DND-41 (cell line): ENCODE data around the gene LGALSL.

Experiments used
- ATAC-seq: fragments of 200-7000 bp; cut with Tn5 transposase; 3 replicates; pipeline ENCODE4 v1.9.1; 2021; ENCODE audit warnings: low read depth; ENCODE audit not compliant: insufficient read depth
- DNase-seq: peaks from one replicate; pipeline ENCODE4 v3.0.0-alpha.2; 2020
- H2AFZ ChIP-seq: 2 replicates; pipeline ENCODE4 v1.6.0; 2012; ENCODE audit warnings: low read depth, low read length
- H3K27ac ChIP-seq: 2 replicates; pipeline ENCODE4 v1.5.1; 2012; ENCODE audit warnings: low read length, inconsistent platforms
- H3K27me3 ChIP-seq: fragments of 200-600 bp; sonication (generic); 2 replicates; pipeline ENCODE4 v1.6.0; 2012; ENCODE audit warnings: low read length, mild to moderate bottlenecking, inconsistent platforms; ENCODE audit not compliant: insufficient read depth, poor library complexity
- H3K36me3 ChIP-seq: 2 replicates; pipeline ENCODE4 v1.5.1; 2012; ENCODE audit warnings: low read length, inconsistent platforms; ENCODE audit not compliant: insufficient read depth
- H3K4me1 ChIP-seq: 2 replicates; pipeline ENCODE4 v1.5.1; 2012; ENCODE audit warnings: mild to moderate bottlenecking, low read length; ENCODE audit not compliant: insufficient read depth
- H3K4me2 ChIP-seq: 2 replicates; pipeline ENCODE4 v1.6.0; 2012; ENCODE audit warnings: mild to moderate bottlenecking, moderate library complexity, low read length, inconsistent platforms; ENCODE audit not compliant: insufficient read depth
- H3K4me3 ChIP-seq, 2 experiments: fragments of 200-600 bp in 1 of 2; shearing (Covaris generic) in 1 of 2; 2 replicates each; pipeline ENCODE4 v1.5.1; 2012 to 2016; ENCODE audit warnings: inconsistent platforms in 2 of 2, low read length in 2 of 2, mild to moderate bottlenecking in 2 of 2, low read depth in 1 of 2, moderate library complexity in 1 of 2
- H3K79me2 ChIP-seq: 2 replicates; pipeline ENCODE4 v1.6.0; 2012; ENCODE audit warnings: low read length, inconsistent platforms; ENCODE audit not compliant: insufficient read depth
- H3K9ac ChIP-seq: 2 replicates; pipeline ENCODE4 v1.6.0; 2012; ENCODE audit warnings: low read depth, mild to moderate bottlenecking, inconsistent platforms, low read length, moderate library complexity
- H3K9me3 ChIP-seq: 2 replicates; pipeline ENCODE4 v1.5.1; 2012; ENCODE audit warnings: low read length, moderate library complexity, mild to moderate bottlenecking, inconsistent platforms; ENCODE audit not compliant: insufficient read depth, severe bottlenecking
- H4K20me1 ChIP-seq: 2 replicates; pipeline ENCODE4 v1.6.0; 2012; ENCODE audit warnings: low read length; ENCODE audit not compliant: insufficient read depth
- EZH2 ChIP-seq: IDR thresholded peaks from 3 replicates; pipeline ENCODE4 v1.6.1; 2012; ENCODE audit warnings: borderline replicate concordance, low read depth, mild to moderate bottlenecking, moderate library complexity, low read length, inconsistent platforms; ENCODE audit not compliant: severe bottlenecking
- TF ChIP-seq, protein P1 (sequence below): IDR thresholded peaks from 2 replicates; pipeline ENCODE4 v1.5.1; 2012; ENCODE audit warnings: borderline replicate concordance, low read length, moderate library complexity, mild to moderate bottlenecking; ENCODE audit not compliant: poor library complexity, severe bottlenecking; ENCODE audit errors: extremely low read depth

Gene LGALSL

DNA sequence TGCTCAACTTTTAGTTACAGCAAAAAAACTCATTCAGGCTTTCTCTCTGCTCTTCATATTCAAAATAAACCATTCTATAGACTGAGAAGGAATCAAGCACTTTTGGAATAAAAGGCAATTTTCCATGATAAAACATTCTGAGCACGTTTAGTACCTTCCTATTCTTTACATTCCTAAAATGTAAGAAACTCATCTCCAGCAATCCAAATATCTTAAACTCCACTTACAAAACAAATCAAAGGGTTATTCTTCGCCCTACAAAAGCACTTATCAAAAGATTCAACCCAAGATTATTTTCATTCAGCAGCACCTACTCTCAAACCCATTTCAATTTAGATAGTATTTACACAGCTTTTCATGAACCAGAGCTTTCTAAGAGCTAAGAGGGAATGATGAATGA lies 2.9 kb upstream of the LGALSL start:
- Histone ChIP-seq H2AFZ (no peak overlapping the region), H3K4me1 (peaks cover 3% of the 10 kb centered on the region; the same call in 1 of the 2 replicates), H4K20me1 (no peaks in the 10 kb centered on the region), H3K9me3 (no peaks in the 10 kb centered on the region), H3K4me2 (no peak overlapping the region), H3K27ac (no peak overlapping the region), H3K27me3 (peaks cover 76% of the 10 kb centered on the region), H3K9ac (no peak overlapping the region), H3K79me2 (no peaks in the 10 kb centered on the region), H3K4me3 (no peak overlapping the region), H3K36me3 (no peaks in the 10 kb centered on the region)
- no peak for TF ChIP-seq EZH2
- TF ChIP-seq, protein P1, sequence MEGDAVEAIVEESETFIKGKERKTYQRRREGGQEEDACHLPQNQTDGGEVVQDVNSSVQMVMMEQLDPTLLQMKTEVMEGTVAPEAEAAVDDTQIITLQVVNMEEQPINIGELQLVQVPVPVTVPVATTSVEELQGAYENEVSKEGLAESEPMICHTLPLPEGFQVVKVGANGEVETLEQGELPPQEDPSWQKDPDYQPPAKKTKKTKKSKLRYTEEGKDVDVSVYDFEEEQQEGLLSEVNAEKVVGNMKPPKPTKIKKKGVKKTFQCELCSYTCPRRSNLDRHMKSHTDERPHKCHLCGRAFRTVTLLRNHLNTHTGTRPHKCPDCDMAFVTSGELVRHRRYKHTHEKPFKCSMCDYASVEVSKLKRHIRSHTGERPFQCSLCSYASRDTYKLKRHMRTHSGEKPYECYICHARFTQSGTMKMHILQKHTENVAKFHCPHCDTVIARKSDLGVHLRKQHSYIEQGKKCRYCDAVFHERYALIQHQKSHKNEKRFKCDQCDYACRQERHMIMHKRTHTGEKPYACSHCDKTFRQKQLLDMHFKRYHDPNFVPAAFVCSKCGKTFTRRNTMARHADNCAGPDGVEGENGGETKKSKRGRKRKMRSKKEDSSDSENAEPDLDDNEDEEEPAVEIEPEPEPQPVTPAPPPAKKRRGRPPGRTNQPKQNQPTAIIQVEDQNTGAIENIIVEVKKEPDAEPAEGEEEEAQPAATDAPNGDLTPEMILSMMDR = no peak
- DNase-seq (no peak), ATAC-seq (no peak)

DNA sequence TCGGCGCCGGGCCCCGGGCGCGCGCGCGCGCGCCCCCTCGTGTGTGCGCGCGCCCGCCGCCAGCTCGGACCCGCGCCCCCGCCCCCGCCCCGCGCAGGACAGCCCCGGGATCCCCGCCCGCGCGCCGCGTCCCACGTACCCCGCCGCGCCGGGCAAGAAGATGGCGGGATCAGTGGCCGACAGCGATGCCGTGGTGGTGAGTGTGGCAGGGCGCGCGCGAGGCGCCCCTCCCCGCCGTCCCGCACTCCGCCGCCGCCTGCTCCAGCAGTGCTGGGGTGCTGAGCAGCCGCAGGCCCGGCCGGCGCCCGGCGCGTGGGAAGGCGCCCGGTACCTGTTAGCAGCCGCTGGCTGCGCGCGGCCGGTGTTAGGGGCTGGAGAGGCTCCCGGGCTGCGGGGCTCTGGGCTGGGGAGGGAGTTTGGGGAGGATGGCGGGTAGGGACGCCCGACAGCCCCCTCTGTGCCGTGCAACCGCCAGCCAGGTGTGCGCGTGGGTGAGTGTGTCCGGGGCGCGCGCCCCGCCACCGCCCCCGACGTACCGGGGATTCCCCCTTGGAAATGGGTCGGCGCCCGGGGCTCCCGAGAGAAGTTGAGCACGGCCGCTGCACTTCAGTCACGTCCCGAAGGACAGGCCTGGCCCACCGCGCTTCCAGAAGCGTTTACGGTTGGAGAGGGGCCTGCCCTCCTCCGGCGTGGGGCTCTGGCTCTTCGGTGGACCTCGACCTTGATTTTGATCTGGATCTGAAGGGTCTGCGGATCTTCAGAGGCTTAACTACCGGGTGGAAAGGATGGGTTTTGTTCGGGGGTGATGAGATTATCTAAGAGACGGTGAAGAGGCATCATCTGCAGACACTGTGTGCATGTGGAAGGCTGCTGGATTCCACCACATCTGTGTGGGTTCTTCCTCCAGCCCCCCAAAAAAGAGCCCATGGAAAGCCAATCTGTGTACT lies 697 bp downstream of the LGALSL start:
- Histone ChIP-seq H3K4me1 (peaks cover 3% of the 10 kb centered on the region; the same call in 1 of the 2 replicates), H3K27me3 (peaks cover 62% of the 10 kb centered on the region), H3K4me2 (peak overlapping the region; percentile 65), H3K36me3 (no peaks in the 10 kb centered on the region), H3K79me2 (no peaks in the 10 kb centered on the region), H3K9ac (0 out of 2 replicates have a peak overlapping the region, but pooled peaks have one; percentile 28), H2AFZ (no peak overlapping the region), H3K4me3 (peak overlapping the region in 1 of 2 experiments; percentile 50; a peak in 2 of 4 replicates), H3K9me3 (no peaks in the 10 kb centered on the region), H4K20me1 (no peaks in the 10 kb centered on the region), H3K27ac (no peak overlapping the region)
- ATAC-seq (peak; percentile 70), DNase-seq (no peak)
- no peak for TF ChIP-seq EZH2
- TF ChIP-seq, protein P1 = no peak

DNA sequence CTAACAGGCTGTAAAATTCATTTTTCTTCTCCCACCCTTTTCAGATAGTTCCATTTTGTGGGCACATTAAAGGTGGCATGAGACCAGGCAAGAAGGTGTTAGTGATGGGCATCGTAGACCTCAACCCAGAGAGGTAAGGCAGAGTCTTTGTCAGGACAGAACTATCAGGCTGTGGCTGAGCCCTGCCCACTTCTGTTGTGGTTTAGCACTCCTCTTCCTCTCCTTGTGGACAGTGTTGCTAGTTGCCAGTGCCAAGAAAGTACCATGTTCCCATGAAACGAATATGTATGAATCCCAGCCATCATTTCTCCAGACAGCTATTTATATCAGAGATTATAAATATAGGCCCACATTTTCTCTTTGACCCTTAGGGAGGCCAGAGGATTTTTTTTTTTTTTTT lies 1.6 kb downstream of the LGALSL start:
- no peak for DNase-seq
- Histone ChIP-seq H3K27me3 (peaks cover 62% of the 10 kb centered on the region), H3K9ac (no peak overlapping the region), H3K9me3 (no peaks in the 10 kb centered on the region), H3K4me1 (peaks cover 3% of the 10 kb centered on the region; the same call in 1 of the 2 replicates), H2AFZ (no peak overlapping the region), H4K20me1 (no peaks in the 10 kb centered on the region), H3K4me2 (no peak overlapping the region), H3K79me2 (no peaks in the 10 kb centered on the region), H3K4me3 (no peak overlapping the region), H3K27ac (no peak overlapping the region), H3K36me3 (no peaks in the 10 kb centered on the region)
- ATAC-seq = no peak
- TF ChIP-seq, protein P1 = no peak
- TF ChIP-seq EZH2 = no peak
